Liver (tissue), 9 donors: ENCODE measurements around the gene UMAD1. TPM values are rescaled to one million over a fixed set of nuclear protein-coding genes. Genes with fewer than 3 reads are reported as not detected.

Source experiments
- DNase-seq: peaks from one replicate; pipeline ENCODE4 v3.0.0-alpha.2; 2017; ENCODE audit warnings: low spot score
- H3K27ac ChIP-seq, 2 donors: one replicate each; pipeline ENCODE4 v1.7.0; 2013; ENCODE audit warnings: inconsistent platforms in 2 of 2, low read length in 2 of 2, control low read depth in 1 of 2, low read depth in 1 of 2, mild to moderate bottlenecking in 1 of 2
- H3K27me3 ChIP-seq, 4 donors: one replicate each; pipeline versions ENCODE4 v1.6.1 to v1.7.0; 2013; ENCODE audit warnings: low read length in 3 of 4, inconsistent platforms in 1 of 4, mild to moderate bottlenecking in 1 of 4, moderate library complexity in 1 of 4; ENCODE audit not compliant: control insufficient read depth in 4 of 4, insufficient read depth in 4 of 4
- H3K36me3 ChIP-seq, 4 donors: one replicate each; pipeline versions ENCODE4 v1.6.1 to v1.7.0; 2013; ENCODE audit warnings: low read length in 3 of 4, mild to moderate bottlenecking in 3 of 4, low read depth in 1 of 4, moderate library complexity in 1 of 4; ENCODE audit not compliant: control insufficient read depth in 4 of 4, insufficient read depth in 3 of 4
- H3K4me1 ChIP-seq, 4 donors: one replicate each; pipeline versions ENCODE4 v1.6.1 to v1.7.0; 2013; ENCODE audit warnings: low read length in 3 of 4, mild to moderate bottlenecking in 3 of 4, moderate library complexity in 1 of 4; ENCODE audit not compliant: control insufficient read depth in 4 of 4, insufficient read depth in 4 of 4
- H3K4me3 ChIP-seq, 3 donors: one replicate each; pipeline versions ENCODE4 v1.6.1 to v1.7.0; 2013; ENCODE audit warnings: low read length in 3 of 3, control low read depth in 1 of 3, low read depth in 1 of 3, mild to moderate bottlenecking in 1 of 3
- H3K9ac ChIP-seq, 2 donors: one replicate each; pipeline ENCODE4 v1.7.0; 2013; ENCODE audit warnings: low read length in 2 of 2, mild to moderate bottlenecking in 2 of 2, moderate library complexity in 2 of 2, control low read depth in 1 of 2, low read depth in 1 of 2
- H3K9me3 ChIP-seq, 4 donors: one replicate each; pipeline versions ENCODE4 v1.6.1 to v1.7.0; 2013; ENCODE audit warnings: low read length in 3 of 4; ENCODE audit not compliant: control insufficient read depth in 4 of 4
- EGR1 ChIP-seq, 2 donors: IDR thresholded peaks; 2 replicates each; pipeline ENCODE4 v1.6.1; 2016 to 2018; ENCODE audit warnings: antibody characterized with exemption in 2 of 2, low read depth in 2 of 2
- FOXA1 ChIP-seq: IDR thresholded peaks from 2 replicates; pipeline ENCODE4 v1.6.1; 2016; ENCODE audit warnings: antibody characterized with exemption
- FOXA2 ChIP-seq: IDR thresholded peaks from 2 replicates; pipeline ENCODE4 v1.6.1; 2016; ENCODE audit warnings: antibody characterized with exemption
- GABPA ChIP-seq, 2 donors: IDR thresholded peaks in 1 of 2; conservative IDR thresholded peaks in 1 of 2; 2 replicates each; pipeline ENCODE4 v1.6.1; 2016; ENCODE audit warnings: antibody characterized with exemption in 2 of 2, mild to moderate bottlenecking in 1 of 2, moderate library complexity in 1 of 2
- HNF4G ChIP-seq: IDR thresholded peaks from 2 replicates; pipeline ENCODE4 v1.6.1; 2016; ENCODE audit warnings: antibody characterized with exemption
- JUND ChIP-seq, 2 donors: IDR thresholded peaks; 2 replicates each; pipeline ENCODE4 v1.6.1; 2016; ENCODE audit warnings: antibody characterized with exemption in 2 of 2
- NR2F2 ChIP-seq: IDR thresholded peaks from 2 replicates; pipeline ENCODE4 v1.6.1; 2016; ENCODE audit warnings: antibody characterized with exemption
- RXRA ChIP-seq, 2 donors: IDR thresholded peaks; 2 replicates each; pipeline ENCODE4 v1.6.1; 2017 to 2018; ENCODE audit warnings: antibody characterized with exemption in 2 of 2, mild to moderate bottlenecking in 1 of 2
- SP1 ChIP-seq: IDR thresholded peaks from 2 replicates; pipeline ENCODE4 v1.6.1; 2018; ENCODE audit warnings: antibody characterized with exemption, mild to moderate bottlenecking
- WGBS: extraction: QIAGEN DNeasy Blood & Tissue Kit; methylation state at CpG from one replicate; pipeline ENCODE4 v1.1.7; 2013; 5-methylcytosine and 5-hydroxymethylcytosine counted together
- polyA plus RNA-seq, 2 donors: library from polyadenylated mRNA; stranded (reverse) in 1 of 2; unstranded in 1 of 2; fragments of 200-250 nt in 1 of 2; fragments of >200 nt in 1 of 2; fragmentation: Nextera tagmentation in 1 of 2; extraction: Ambion mirVana in 1 of 2; gene quantifications; one replicate each; pipeline versions ENCODE4 v1.2.1 to v1.2.3, GENCODE V29; 2013 to 2015
- total RNA-seq, 2 donors: library from RNA; depleted of rRNA; stranded (reverse); fragments of >200 nt; gene quantifications; one replicate each; pipeline ENCODE4 v1.2.3, GENCODE V29; 2014
- TF ChIP-seq, protein P1 (sequence below): IDR thresholded peaks from 2 replicates; pipeline ENCODE4 v1.6.1; 2016; ENCODE audit warnings: antibody characterized with exemption
- TF ChIP-seq, protein P2 (sequence below): IDR thresholded peaks from 2 replicates; pipeline ENCODE4 v1.6.1; 2016; ENCODE audit warnings: antibody characterized with exemption, mild to moderate bottlenecking
- TF ChIP-seq, protein P3 (sequence below): IDR thresholded peaks from 2 replicates; pipeline ENCODE4 v1.6.1; 2016; ENCODE audit warnings: antibody characterized with exemption
- TF ChIP-seq, protein P4 (sequence below): fragments of 150-350 bp; IDR thresholded peaks from 2 replicates; pipeline ENCODE4 v1.5.1; 2017; ENCODE audit warnings: improper control_type of control experiment, low read depth, low read length; ENCODE audit not compliant: missing input control
- donor health status: healthy.
- donor health status: healthy.
- donor health status: healthy.
- donor health status: healthy.
- donor health status: healthy.

The UMAD1 gene
- total and polyA plus RNA-seq, 4 donors = 5.9 to 12.2 (median 7.9) TPM

DNA sequence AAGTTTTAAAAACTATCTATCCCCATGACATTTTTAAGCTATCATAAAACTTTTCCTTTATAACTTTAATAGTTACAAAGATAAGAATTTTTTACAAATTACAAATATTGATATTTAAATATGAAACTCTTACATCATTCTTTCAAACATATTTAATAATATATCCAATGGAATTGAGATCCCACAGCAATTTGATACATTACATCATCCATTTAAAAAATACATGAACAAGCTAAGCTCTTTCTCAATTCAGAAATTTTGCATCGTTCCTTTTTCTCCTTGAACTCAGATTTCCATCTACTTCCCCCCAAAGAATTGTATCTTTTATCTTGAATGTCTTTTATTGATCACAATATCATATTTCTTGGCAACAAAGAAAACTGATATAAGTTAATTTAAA lies 209.6 kb downstream of the UMAD1 start:
- DNase-seq = no peak
- Histone ChIP-seq H3K27ac (no peak overlapping the region), H3K4me3 (no peak overlapping the region), H3K36me3 (no peaks in the 10 kb centered on the region), H3K27me3 (no peaks in the 10 kb centered on the region), H3K9me3 (peaks cover 0 to under 1% (median 0%) of the 10 kb centered on the region in 4 donors), H3K4me1 (no peaks in the 10 kb centered on the region), H3K9ac (no peak overlapping the region)
- TF ChIP-seq, protein P1, sequence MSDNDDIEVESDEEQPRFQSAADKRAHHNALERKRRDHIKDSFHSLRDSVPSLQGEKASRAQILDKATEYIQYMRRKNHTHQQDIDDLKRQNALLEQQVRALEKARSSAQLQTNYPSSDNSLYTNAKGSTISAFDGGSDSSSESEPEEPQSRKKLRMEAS = no peak
- WGBS = 91% methylated on average over 1 of the region's 1 CpG

DNA sequence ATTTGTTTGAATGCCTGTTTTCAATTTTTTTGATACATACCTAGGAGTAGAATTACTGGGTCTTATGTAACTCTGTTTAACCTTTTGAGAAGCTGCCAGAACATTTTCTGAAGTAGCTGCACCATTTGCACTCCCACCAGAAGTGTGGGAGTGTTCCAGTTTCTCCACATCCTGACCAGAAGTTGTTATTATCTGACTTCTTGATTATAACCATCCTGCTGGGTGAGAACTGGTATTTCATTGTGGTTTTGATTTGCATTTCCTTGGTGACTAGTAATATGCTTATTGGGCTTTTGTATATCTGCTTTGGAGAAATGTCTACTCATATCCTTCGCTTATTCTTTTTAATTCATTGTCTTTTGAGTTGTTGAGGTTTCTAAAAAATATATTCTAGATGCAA lies 210.8 kb downstream of the UMAD1 start:
- WGBS = 99% methylated on average over 1 of the region's 1 CpG

More for the DNA sequence above, 210.8 kb downstream of the UMAD1 start:
- no peak for DNase-seq
- H3K36me3 ChIP-seq = no peaks in the 10 kb centered on the region
- peaks cover 0 to 4% (median 2%) of the 10 kb centered on the region in 4 donors for H3K9me3 ChIP-seq
- no peak overlapping the region for H3K27ac ChIP-seq
- no peak for TF ChIP-seq EGR1 (IDR thresholded peaks at IDR 0.05; ENCODE audit: low read depth in 2 of 2)
- no peak for TF ChIP-seq NR2F2
- no peak for TF ChIP-seq SP1
- no peak for TF ChIP-seq FOXA1
- TF ChIP-seq JUND (IDR thresholded peaks at IDR 0.05) = no peak
- no peak for TF ChIP-seq HNF4G
- TF ChIP-seq, protein P2, sequence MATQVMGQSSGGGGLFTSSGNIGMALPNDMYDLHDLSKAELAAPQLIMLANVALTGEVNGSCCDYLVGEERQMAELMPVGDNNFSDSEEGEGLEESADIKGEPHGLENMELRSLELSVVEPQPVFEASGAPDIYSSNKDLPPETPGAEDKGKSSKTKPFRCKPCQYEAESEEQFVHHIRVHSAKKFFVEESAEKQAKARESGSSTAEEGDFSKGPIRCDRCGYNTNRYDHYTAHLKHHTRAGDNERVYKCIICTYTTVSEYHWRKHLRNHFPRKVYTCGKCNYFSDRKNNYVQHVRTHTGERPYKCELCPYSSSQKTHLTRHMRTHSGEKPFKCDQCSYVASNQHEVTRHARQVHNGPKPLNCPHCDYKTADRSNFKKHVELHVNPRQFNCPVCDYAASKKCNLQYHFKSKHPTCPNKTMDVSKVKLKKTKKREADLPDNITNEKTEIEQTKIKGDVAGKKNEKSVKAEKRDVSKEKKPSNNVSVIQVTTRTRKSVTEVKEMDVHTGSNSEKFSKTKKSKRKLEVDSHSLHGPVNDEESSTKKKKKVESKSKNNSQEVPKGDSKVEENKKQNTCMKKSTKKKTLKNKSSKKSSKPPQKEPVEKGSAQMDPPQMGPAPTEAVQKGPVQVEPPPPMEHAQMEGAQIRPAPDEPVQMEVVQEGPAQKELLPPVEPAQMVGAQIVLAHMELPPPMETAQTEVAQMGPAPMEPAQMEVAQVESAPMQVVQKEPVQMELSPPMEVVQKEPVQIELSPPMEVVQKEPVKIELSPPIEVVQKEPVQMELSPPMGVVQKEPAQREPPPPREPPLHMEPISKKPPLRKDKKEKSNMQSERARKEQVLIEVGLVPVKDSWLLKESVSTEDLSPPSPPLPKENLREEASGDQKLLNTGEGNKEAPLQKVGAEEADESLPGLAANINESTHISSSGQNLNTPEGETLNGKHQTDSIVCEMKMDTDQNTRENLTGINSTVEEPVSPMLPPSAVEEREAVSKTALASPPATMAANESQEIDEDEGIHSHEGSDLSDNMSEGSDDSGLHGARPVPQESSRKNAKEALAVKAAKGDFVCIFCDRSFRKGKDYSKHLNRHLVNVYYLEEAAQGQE = no peak
- TF ChIP-seq, protein P3, sequence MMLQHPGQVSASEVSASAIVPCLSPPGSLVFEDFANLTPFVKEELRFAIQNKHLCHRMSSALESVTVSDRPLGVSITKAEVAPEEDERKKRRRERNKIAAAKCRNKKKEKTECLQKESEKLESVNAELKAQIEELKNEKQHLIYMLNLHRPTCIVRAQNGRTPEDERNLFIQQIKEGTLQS = no peak
- TF ChIP-seq RXRA (IDR thresholded peaks at IDR 0.05) = no peak
- TF ChIP-seq, protein P1 = no peak
- TF ChIP-seq GABPA (IDR thresholded peaks at IDR 0.05 in 1 of 2, conservative IDR thresholded peaks at IDR 0.05 in 1 of 2) = no peak
- TF ChIP-seq FOXA2 = no peak
- TF ChIP-seq, protein P4, sequence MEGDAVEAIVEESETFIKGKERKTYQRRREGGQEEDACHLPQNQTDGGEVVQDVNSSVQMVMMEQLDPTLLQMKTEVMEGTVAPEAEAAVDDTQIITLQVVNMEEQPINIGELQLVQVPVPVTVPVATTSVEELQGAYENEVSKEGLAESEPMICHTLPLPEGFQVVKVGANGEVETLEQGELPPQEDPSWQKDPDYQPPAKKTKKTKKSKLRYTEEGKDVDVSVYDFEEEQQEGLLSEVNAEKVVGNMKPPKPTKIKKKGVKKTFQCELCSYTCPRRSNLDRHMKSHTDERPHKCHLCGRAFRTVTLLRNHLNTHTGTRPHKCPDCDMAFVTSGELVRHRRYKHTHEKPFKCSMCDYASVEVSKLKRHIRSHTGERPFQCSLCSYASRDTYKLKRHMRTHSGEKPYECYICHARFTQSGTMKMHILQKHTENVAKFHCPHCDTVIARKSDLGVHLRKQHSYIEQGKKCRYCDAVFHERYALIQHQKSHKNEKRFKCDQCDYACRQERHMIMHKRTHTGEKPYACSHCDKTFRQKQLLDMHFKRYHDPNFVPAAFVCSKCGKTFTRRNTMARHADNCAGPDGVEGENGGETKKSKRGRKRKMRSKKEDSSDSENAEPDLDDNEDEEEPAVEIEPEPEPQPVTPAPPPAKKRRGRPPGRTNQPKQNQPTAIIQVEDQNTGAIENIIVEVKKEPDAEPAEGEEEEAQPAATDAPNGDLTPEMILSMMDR = no peak
- no peaks in the 10 kb centered on the region for H3K27me3 ChIP-seq
- no peak overlapping the region for H3K9ac ChIP-seq
- no peaks in the 10 kb centered on the region for H3K4me1 ChIP-seq
- H3K4me3 ChIP-seq = no peak overlapping the region
